CD4-positive, alpha-beta T cell treated with Interleukin-21 for 1 hour (primary cell): Measurements from ENCODE around the gene NFILZ.

Experiments
- DNase-seq: peaks from one replicate; pipeline ENCODE4 v3.0.0-alpha.2; 2020

NFILZ gene

GRCh38 chr19:8642561-8642960, 12.1 kb downstream of the NFILZ start:
- no peak for DNase-seq

DNA sequence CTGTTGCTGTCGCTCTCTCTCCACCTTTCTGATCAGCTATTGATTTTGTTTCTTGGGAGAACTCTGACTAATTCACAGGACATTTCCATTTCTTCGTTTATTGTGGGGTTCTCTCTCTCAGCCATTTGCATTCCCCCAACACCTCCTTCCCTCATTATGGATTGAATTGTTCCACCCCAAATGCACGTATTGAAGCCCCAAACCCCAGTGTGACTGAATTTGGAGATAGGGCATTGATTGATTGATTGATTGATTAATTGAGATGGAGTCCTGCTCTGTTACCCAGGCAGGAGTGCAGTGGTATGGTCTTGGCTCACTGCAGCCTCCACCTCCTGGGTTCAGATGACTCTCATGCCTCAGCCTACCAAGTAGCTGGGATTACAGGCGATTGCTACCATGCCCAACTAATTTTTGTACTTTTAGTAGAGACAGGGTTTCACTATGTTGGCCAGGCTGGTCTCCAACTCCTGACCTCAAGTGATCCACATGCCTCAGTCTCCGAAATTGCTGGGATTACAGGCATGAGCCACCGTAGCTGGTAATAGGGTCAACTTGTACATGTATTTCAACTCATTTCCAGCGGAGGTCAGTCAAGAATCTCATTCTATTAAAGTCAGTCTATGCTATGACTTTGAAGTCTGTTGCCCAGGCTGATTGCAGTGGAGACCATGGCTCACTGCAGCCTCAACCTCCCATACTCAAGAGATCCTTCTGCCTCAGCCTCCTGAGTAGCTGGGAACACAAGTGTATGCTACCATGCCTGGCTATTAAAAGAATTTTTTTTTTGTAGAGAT, 13.6 kb downstream of the NFILZ start:
- DNase-seq, result no peak

GRCh38 chr19:8648240-8648639, 17.8 kb downstream of the NFILZ start:
- DNase-seq, result no peak

DNA sequence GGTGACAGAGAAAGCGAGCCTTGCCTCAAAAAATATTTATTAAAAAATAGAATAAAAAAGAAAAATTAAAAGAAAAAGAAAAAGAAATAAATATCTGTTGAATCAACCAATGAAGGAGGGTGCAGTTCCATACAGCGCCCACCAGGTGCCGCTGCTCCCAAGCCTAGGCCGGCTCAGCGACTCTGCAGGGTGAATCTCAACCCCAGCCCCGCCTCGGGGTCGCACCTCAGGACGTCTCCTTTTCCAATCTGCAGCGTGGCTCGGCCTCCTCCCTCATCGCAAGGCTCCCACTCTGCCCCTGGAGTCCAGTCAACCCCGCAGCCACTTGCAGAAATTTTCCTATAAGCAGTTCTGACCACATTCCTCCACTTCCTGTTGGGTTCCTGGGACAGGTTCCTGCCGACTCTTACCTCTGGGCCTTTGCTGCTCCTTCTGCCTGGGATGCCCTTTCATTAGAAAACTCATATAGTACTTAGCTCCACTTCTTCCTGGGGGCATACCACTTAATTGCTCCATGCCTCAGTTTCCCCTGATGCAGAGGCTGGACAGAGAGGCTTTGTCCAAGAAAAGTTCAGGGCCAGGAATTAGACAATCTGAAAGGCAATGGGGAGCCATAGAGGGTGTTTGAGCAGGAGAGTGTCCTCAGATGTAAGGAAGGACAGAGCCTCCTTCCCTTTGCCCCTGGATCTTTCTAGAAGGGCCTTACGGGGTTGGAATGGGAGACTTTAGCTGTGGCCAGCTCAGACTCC, 24.3 kb downstream of the NFILZ start:
- peak; percentile 68 for DNase-seq

- DNase-seq, result peak; percentile 38
These were observed 24.9 kb downstream of the NFILZ start for GRCh38 chr19:8655340-8655709.

DNA sequence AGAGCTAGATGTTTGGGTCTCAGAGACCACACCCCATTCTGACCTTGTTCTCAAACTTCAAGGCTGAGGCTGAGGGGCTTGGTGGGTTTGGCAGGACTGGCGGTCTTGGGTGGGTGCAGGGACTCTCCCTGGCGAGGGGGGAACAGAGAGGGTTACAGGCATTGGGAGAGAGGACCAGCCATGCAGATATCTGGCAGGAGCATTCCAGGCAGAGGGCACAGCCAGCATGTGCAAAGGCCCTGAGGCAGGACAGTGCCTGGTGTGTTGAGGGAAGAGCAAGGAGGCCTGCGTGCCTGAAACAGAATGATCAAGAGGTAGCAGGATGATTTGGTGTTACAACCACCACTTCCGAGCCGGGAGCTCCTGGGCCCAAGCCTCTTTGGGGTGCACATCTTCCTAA, 27.4 kb downstream of the NFILZ start:
- DNase-seq, result no peak

DNA sequence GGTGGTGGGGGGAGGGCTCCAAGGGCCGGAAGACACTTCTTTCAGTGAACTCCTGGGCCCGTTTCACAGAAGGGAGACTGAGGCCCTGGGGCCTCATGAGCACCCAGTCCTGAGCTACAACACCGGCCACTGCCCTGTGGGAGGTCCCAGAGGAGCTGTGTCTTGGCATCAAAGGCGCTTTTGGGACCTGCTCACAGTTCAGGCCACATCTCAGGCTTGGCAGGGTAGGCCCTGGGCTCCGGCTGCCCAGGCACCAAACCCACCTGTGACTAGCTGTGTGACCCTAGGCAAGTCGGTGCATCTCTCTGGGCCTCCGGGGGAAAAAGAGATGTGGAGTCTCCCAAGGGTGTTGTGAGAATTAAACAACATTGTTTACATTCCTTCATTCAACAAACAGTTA, 29.5 kb downstream of the NFILZ start:
- DNase-seq, result no peak

- DNase-seq, result no peak
These were observed 31.8 kb downstream of the NFILZ start for GRCh38 chr19:8662263-8662662.

DNA sequence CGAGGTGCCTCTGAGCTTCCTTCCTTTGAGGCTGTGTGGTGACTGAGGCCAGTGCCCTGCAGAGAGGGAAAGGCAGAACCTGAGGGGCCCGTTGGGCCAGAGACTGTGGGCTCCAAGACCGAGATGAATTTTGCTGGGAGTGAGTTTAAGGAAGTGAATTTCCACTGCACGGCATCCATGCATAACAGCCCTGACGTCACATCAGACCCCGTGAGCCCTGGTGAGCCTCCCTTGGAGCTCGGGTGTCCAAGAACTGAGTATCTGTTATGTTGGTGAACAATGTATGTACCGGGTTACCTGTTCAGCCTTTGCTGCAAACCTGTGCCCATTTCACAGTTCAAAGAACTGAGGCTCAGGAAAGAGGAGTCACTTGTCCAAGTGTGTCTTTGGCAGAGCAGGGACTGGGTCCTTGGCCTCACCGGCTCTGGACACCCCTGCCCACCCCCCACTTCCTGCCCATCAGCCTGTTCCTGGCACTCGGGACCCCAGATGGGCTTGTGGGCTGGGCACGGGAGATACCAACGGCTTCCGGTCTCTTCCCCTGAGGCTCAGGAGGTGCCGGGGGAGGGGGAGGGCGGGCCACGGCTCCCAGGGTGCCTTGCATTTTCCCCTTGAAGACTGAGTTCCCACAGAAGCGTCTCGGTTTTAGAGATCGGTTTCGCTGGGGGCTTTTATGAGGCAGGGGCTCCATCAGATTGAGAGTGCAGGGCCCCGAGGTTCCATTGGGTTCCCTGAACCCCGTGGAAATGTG, 33.7 kb downstream of the NFILZ start:
- DNase-seq, result peak; percentile 44

- no peak for DNase-seq
These were observed 34.2 kb downstream of the NFILZ start for GRCh38 chr19:8664671-8665057.

- no peak for DNase-seq
These were observed 35.2 kb downstream of the NFILZ start for GRCh38 chr19:8665468-8666213.

GRCh38 chr19:8666814-8667405, 36.5 kb downstream of the NFILZ start:
- DNase-seq, result no peak

DNA sequence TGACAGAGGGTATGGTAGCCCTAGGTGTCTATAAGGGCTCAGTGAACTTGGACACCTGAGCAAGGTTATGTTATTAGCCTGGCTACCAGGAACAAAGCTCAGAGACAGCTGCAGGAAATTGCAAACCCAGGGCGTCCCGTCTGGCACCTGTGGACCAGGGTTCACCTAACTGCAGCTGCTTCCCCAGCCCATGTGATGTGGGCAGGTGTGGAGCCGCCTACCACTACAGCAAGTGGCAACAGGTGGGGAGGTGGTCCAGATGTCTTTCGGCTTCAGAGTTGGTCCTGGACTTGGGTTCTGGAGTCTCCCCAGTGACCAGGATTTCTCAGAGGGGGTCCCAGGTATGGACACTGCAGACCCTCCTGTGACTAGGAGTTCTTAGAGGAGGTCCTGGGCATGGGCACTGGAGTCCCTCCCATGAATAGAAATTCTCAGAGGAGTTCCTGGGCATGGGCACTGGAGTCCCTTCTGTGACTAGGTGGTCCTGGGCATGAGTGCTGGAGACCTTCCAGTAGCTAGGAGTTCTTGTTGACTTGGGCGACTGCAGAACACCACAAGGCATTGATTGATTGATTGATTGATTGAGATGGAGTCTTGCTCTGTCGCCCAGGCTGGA, 43.0 kb downstream of the NFILZ start:
- DNase-seq, result no peak

DNA sequence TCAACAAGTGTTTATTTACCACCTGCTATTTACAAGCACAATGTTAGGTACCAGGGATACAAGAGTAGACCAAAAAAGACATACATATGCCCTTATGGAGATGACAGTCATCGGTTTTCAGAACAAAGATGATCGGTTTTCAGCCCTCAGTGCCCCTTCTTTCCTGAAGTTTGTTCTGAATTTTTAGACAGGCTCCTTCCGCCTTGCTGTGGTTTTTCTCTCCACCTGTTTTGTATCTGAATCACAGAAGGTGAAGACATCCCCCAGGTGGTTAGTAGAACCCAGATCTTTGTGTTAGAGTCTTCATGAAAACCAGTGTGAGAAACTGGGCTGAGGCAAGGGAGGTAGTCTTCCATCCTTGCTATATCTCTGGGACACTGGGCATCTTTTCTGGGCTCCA, 44.6 kb downstream of the NFILZ start:
- DNase-seq, result no peak

- no peak for DNase-seq
These were observed 47.9 kb downstream of the NFILZ start for GRCh38 chr19:8678244-8678807.
